ENCODE measurements around the gene RNF144B. TPM values are rescaled to one million over a fixed set of nuclear protein-coding genes. Genes with fewer than 3 reads are reported as not detected.

The RNF144B gene
- total RNA-seq (2022; extraction: Qiagen RNA extraction; ENCODE audit: low read depth): 0.14 to 0.99 TPM (median 0.34 TPM) in 5 replicates

DNA sequence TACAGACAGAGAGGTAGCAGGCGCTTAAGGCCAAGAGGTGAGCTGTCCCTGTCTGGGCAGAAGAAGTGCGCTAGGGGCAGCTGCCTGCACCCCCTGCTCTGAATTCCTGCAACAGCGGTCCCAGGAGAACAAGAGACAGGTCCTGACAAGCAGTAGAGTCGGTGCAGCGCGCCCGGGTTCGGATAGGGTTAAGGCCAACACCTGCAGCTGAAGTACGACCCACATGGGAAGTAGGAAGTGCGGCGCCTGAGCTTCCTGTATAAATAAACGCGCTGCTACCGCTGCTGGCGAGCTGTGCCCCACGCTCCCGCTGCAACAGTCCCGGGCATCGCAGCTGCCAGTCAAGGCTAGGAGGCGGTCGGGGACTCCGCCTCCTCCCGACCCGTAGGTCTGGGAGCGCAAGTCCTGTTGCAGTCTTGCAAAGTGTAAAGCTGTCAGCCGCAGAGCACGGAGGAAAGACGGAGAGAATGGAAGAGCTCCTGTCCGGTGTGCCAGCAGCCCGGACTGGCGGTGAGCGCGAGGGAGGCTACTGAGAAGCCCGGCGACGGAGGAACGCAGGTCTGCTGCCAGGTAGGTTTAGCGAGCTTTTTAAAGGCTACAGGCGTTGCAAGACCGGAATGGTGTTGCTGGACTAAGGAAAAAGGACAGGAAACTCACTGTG, at the start of gene RNF144B:
Gene RNF144B, plus strand, starts transcription at position 290 of the 661 bp plus-strand sequence. CDS start 12,185 bp downstream, outside the sequence.

Other genes starting within 250 kb of the RNF144B start
- 4.7 to 7.4 TPM (median 5.5 TPM) in 5 replicates for gene TPMT, start 232.3 kb upstream of the RNF144B start, total RNA-seq (2022; extraction: Qiagen RNA extraction; ENCODE audit: low read depth)
- gene KDM1B, start 231.9 kb upstream of the RNF144B start, total RNA-seq (2022; extraction: Qiagen RNA extraction; ENCODE audit: low read depth): 6.3 to 9.7 TPM (median 7.7 TPM) in 5 replicates
- gene DEK, start 122.8 kb upstream of the RNF144B start, total RNA-seq (2022; extraction: Qiagen RNA extraction; ENCODE audit: low read depth): 85.2 to 124 TPM (median 89.8 TPM) in 5 replicates

All from A549 treated with ZK216348 at 1 μM for 4 hours (cell line).